HG02840 (cell line): ENCODE measurements around the gene CCDC61.

Experiments
- ATAC-seq: cut with Tn5 transposase; IDR thresholded peaks from one replicate; pipeline ENCODE4 v1.9.1; 2021; ENCODE audit warnings: mild to moderate bottlenecking, moderate library complexity, moderate number of reproducible peaks; ENCODE audit not compliant: unreplicated experiment, low FRiP score

The CCDC61 gene

DNA sequence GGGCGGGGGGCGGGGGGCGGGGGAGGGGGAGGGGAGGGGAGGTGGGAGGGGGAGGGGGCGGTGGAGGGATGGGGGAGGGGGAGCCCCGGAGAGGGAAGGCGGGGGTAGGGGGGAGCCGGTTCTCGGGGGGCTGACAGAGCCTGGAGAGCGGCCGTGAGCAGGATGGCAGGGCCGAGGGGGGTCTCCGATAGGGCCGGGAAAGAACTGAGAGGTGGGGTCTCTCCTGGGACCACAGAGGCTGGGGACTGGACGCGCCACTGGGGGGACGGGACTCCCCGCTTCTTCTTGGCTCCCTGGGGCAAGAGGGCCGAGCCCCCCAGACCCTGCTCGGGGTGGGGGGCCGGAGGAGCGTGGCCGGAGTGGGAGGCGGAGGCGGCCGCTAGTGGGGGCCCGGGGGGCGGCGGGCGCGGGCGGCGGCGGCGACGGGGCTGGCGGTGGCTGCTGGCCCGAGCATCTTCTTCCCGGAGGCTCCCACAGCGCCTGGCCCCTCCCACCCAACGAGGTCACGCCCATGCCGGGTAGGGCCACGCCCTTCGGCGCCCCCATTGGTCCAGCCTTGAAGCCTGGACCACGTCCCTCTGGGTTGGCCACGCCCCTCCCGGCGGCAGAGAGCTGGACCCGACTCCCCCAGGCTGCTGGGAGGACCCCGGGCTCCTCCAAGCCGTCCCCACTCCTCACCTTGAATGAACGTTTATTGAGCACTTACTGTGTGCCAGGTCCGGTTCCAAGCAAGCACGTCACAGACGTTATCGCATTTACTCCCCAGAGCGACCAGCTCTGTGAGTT, 21.5 kb upstream of the CCDC61 start, which contains the start of gene NOVA2:
TSS of gene NOVA2 (minus strand) at position 313 of the 786 bp plus-strand sequence. CDS start 514 bp downstream, outside the sequence.
- no peak for ATAC-seq

DNA sequence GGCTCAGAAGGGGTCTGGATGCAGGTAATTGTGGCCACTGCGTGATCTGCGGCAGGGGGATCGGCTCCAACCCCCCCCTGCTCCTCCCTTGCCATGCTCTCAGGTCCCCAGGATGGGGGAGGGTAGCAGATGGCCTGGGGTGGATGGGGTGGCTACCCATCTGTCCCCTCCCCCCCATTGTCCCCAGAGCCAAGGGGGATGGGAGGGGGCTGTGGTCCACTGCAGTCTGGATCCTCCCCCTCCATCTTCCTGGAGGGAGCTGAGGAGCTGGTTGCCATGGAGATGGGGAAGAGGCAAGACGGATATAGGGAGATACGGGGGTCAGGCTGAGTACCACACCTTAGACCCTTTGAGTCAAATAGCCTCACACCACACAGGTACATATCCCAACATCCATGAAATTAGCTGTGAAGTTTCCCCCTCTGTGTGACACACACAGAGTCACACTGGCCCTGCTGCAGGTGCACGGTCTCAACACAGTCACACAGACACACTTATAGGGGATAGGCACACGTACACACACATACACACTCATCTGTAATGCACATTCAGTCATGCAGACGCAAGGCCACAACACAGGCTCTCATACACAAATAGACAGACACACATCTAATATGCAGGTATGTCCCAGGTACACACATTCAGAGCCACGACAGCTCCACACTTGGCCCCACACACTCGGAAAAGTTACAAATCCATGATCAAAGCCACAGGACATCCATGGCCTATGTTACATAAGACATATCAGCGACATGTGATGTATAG, 19.8 kb upstream of the CCDC61 start:
- no peak for ATAC-seq

DNA sequence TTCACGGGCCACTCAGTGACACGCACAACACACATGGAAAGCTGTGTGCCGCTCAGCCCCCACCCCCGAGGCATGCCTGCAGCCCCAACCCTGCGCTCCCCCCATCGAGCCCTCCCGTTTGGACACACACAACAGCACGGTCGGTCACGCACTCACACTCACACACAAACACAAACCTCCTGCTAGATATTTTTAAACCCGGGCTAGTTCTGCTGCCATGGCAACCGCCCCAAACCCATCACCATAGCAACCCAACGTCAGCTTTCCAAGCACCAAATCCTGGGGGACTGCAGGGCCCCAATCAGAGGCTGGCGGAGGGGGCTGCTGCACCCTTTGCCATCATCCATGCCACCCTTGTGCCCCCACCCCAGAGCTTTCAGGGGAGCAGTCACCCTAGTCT, 19.1 kb upstream of the CCDC61 start:
- ATAC-seq, result no peak

DNA sequence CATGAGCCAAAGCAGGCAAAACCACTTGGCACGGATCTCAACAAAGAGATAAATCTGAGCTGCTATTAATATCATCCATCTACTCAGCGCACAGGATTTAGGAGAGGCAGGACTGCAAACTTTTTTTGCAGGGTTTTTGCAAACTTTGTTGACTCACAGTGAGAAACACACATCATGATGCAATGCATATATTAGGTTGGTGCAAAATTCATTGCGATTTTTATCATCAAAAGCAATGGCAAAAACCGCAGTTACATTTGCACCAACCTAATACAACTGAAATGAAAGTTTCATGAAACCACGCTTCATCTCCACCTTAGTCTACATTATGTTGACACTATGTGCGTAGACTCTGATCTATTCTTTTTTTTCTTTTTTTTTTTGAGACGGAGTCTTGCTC, 17.1 kb upstream of the CCDC61 start:
- ATAC-seq, result no peak

DNA sequence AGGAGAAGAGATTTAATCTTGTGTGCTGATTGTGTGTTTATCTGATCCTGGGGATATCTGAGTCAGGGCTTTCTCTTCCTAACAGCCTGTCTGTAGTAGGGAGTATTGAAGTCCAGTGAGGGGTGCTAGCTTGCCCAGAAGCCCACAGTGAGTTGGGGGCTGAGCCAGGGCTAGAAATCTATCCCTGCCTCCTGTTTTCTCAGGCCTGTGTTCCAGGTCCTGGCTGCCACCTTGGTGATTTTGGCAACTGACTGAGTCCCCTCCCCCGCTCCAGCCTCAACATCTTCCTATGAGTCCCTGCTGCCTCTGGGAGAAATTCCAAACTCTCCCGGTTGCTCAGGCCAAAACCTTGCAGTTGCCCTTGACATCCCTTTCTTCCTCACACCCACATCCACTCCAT, 13.9 kb upstream of the CCDC61 start:
- ATAC-seq, result no peak

DNA sequence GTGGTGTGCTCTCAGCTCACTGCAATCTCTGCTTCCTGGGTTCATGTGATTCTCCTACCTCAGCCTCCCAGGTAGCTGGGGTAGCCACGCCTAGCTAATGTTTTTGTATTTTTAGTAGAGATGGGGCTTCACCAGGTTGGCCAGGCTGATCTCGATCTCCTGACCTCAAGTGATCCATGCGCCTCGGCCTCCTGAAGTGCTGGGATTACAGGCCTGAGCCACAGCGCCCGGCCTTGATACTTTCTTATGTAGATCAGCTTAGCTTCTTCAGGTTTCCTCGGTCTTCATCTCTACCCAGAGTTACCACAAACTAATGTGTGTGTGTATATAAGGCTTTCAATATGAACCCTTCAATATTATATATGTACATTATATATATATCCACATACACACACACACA, 9.9 kb upstream of the CCDC61 start:
- no peak for ATAC-seq

DNA sequence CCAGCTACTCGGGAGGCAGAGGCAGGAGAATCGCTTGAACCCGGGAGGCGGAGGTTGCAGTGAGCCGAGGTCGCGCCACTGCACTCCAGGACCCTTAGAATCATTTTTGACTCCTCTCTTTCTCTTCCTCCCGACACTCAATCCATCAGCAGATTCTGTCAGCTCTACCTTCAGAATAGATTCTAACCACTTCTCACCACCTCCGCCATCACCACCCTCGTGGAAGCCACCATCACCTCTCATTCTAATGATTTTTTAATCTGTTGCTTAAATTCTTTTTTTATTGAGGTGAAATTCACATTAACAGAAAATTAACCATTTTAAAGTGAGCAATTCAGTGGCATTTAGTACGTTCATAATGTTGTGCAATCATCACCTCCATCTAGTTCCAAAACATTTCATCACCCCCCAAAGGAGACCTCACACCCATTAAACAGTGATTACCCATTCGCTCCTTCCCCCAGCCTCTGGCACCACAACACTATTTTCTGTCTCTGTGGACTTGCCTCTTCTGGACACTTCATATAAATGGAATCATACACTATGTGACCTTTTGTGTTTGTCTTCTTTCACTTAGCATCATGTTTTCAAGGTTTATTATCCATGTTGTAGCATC, 5.0 kb upstream of the CCDC61 start:
- ATAC-seq, result no peak

DNA sequence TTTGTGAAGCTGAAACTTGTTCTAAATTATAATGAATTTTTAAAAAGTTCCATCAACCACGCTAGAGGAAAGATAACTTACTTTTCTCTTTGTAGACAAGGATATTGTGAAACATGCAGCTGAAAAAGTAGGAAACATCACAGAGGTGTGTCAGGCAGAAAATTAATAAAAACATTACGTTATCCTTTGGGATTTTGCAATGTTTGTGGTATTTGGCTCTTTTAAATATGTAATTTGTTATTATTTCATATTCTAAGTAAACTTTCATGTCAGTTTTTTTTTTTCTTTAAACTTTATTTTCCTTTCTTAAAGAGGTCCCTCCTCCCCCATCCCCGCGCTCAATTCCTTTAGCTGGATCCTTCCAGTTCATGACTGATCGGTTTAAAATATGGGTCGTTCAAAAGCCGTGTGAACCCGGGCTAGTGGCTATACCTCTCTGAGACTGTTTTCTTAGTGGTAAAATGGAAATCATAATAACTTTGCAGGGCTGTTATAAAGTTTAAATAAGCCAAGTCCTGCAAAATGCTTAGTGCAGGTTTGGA, 740 bp upstream of the CCDC61 start:
- no peak for ATAC-seq

DNA sequence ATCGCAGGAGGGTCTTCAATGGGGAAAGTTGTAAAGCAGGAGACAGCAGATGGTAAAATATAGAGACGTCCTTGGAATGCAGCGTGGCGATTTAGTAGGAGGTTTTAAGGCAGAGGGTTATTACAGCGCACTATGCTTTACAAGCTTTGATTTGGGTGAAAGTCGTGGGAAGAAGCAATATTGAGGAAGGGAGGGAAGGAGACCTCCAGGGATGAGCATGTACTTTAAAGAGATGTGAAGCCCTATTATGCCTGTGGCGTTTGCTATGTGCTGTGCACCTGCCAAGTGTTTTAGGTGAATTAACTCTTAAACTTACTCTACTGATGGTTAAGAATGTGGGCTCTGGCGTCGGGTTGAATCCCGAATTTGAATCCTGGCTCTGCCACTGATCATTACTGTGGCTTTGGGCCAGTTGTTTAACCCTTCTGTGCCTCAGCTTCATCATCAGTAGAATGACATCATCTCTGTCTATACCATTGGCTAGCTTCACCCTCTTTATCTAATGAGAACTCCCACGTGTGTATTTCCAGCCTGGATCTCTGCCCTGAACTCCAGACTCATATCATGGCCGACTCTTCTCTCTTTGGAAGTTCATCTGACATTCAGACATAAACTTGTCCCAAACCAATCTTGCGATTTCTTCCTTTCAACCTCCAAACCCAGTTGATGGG, 583 bp downstream of the CCDC61 start:
- no peak for ATAC-seq

DNA sequence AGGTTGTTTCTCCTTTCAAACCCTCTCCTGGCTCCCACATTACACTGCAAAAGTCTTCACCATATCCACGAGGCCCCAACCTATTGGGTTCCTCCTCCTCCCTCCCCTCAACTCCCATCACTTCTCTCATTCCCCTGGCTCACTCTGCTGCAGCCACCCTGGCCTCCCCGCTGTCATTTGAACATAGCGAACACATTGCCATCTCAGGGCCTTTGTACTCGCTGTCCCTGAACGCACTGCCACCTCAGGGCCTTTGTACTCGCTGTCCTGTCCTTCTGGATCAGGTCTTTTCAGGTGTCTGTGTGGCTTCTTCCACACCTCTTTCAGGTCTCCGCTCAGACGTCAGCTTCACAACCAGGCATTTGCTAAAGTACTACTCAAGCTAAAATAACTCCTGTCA, 1.7 kb downstream of the CCDC61 start:
- no peak for ATAC-seq

DNA sequence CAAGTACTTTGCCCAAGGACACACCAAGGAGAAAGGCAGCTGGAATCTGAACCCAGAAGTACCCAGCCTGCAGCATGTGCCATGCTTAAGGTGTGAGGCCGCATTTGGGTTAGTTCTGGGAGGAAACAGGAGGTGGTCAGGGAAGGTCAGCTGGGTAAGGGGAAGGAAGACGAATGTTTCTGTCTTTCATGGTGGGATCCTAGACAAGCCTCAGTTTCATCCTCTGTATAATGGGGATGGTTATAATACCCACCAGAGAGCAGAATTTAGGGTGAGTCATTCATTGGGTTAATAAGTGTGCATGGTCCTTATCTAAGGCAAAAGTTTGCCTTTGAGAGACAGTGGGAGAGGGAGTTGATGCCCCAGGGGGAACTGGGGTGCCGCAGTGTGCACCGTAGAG, 3.6 kb downstream of the CCDC61 start:
- ATAC-seq, result no peak

DNA sequence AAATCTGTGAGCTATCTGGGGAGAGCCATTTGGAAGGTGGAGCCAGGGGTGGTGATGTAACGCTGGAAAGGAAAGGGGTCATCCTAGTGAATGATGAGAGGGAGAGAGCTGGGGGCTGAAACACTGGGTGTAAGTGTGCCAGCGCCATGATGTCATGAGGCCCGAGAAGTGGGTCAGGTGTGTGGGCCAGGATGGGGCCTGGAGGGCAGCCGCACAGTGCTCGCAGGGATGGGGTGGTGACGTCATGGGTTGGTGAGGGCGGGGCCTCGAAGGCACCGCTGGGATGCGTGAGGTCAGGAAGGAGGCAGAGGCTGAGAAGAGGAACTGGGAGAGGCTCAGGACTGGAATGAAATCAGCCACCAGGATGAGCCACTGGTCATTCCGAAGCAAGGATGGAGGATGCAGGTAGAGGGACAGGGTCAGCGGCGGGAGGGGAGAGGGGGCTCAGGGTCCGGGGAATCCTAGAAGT, 4.4 kb downstream of the CCDC61 start:
- no peak for ATAC-seq

DNA sequence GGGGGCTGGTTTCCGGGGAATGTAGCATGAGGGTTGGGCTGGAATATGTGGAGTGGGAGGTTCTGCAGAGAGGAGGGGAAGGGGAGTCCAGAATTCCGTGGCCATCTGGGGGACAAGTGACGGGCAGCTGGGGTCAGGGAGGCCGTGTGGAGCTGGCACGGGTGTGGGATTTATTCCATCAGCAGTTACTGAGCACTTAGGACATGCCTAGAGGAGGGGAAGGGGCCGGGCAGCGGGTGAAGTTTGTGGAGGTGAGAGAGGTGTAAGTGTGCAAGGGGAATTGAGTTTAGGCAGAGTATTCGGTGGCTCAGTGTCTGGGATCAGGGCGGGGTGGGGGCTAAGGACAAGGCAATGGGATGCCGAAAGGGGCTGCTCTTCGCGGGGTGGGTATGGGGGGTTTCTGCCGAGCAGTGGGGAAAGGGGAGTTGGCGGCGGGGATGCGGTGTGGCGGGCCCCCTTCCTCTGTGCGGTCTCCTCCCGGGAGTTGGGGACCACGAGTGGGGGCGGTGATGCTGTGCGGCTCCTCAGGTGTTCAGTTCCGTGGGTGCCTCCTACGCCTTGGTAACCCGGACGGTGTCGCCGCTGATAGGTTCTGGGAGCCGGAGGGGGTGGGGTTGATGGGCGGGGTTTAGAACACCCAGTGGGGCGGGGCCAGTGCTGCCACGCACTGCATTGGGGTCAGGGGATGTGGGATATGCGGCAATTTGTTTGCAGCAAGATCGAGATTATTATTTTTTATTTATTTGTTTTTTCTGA, 5.4 kb downstream of the CCDC61 start:
- ATAC-seq, result no peak

DNA sequence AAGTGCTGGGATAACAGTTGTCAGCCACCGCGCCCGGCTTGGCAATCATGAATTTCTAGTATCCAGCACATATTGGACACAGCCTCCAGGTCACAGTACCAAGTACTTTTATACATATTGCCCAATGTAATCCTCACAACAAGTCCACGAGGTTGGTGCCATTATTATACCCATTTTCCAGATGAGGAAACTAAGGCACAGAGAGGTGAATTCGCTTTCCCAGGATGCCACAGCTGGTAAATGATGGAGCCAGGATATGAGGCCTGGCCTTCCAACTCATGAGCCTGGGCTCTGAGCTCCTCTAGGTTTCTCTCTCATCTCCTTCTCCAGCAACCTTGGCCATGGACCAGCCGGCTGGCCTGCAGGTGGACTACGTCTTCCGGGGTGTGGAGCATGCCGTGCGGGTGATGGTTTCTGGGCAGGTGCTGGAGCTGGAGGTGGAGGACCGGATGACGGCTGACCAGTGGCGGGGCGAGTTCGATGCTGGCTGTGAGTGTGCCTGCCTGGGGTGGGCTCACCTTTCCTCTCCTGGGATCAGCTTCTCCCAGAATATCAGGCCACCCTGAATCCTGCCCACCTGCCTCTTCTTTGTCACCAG, 7.5 kb downstream of the CCDC61 start:
- no peak for ATAC-seq

DNA sequence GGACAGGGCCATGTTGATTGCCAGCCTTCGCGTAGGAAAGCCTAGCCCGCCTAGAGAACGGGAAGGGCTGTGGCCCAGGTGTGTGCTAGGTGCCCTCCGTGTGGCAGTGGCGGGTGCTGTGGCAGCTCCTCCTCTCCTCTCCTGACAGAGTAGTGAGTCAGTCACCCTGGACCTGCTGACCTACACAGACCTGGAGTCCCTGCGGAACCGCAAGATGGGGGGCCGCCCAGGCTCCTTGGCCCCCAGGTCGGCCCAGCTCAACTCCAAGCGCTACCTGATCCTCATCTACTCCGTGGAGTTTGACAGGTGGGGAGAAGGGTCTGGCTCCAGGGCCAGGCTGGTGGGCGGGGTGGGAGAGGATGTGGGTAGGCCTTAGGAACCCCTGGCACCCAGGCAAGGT, 11.1 kb downstream of the CCDC61 start:
- ATAC-seq, result no peak

DNA sequence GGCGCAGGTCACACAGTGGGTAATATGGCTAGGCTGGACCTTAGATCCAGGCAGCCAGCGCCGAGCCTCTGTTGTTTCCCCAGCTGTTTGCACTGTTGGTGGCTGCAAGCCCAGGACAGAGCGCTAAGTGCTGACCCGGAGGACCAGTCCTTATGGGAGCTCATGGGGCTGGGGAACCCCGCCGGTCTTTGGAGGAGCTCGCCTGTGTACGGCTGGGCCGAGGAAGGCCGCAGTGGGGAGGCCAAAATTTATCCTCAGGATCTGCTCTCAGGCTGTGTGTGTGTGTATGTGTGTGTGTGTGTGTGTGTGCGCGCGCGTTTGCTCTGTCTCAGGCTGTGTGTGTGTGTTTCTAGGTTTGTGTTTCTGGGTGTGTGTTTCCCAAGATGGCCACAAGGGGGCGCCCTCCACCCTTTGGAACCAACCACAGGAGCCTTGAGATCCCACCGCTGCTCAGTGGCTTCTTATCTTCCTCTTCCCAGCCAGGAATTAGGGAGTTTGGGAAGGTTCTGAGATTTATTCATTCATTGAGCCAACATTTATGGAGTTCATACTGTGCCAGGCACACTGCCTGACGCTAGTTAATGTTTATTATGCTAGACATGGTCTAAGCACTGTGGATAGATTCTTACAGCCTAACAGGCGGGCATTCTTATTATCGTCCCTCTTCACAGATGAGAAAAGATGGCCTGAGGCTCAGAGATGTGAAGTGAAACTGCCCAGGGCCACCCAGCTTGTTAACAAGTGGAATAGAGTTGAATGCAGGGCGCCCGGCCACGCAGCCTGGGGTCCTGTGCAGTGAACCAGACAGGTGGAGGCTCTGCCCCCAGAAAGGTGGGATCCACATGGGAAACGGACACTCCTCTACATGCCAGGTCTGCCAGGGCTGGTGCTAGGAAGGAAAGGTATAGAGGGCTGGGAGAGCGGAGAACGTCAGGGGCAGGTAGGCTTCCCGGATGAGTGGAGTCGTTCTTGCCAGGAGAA, 14.6 kb downstream of the CCDC61 start:
- no peak for ATAC-seq

DNA sequence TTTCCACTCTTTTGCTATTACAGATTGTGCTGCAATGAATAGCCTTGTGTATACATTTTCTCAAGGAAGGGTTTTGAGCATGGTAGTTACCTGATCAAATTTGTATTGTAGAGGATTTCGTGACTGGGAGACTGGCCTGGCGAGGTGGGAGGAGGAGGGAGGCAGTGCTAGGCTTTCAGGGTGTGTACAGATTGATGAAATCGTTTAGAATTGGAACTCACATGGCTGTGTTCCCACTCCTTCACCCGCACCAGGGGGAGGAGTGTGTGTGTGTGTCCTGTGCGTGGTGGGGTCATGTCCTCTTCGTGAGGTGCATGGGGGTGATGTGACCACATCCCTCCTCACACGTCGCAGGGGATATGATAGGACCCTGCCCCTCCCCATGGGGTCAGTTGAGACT, 19.3 kb downstream of the CCDC61 start:
- no peak for ATAC-seq

DNA sequence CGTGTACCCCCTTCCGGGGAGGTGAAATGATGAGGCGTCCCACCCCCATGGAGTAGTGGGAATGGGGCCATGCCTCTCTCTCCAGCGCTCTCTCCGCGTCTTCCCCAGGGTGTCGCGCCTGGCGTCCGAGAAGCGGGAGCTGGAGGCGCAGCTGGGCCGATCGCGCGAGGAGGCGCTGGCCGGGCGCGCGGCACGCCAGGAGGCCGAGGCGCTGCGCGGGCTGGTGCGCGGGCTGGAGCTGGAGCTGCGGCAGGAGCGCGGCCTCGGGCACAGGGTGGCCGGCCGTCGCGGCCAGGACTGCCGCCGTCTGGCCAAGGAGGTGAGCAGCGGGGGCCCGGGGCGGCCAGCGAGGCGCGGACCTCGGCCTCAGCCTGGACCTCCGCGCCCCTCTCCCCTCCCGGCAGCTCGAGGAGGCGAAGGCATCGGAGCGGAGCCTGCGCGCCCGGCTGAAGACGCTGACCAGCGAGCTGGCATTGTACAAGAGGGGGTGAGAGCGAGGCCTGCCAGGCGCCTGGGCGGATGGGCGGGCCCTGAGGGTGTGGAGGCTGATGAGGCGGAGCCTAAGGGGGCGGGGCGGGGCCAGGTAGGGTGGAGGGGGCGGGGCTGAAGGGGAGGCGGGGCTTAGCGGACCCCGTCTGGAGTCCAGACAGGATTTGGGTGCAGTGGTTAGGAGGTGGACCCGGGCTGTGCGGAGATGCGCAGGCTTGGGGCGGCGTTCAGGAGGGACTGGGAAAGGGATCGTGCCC, 19.8 kb downstream of the CCDC61 start:
- no peak for ATAC-seq
